Common myeloid progenitor, CD34-positive (primary cell): Measurements from ENCODE around the gene PTS.

Source experiments
- CTCF ChIA-PET: fragments of 350-600 bp; sonication (Branson Sonifier 250); formaldehyde crosslinking; loops from one replicate; lab custom pipeline; 2021; ENCODE audit warnings: antibody characterized with exemption; lab: Charles Lee
- POLR2A ChIA-PET: fragments of 350-600 bp; sonication (Branson Sonifier 250); formaldehyde crosslinking; loops from one replicate; lab custom pipeline; 2021; ENCODE audit warnings: antibody characterized with exemption; lab: Charles Lee
- DNase-seq, 3 donors: peaks; one replicate each; pipeline versions ENCODE4 v3.0.0 to v3.0.0-alpha.2; 2013
- H3K27ac ChIP-seq, 2 experiments: 1 replicate in 1 of 2; 2 replicates in 1 of 2; pipeline ENCODE4 v1.7.0; 2013; ENCODE audit warnings: inconsistent platforms in 2 of 2, low read length in 2 of 2, mild to moderate bottlenecking in 2 of 2, low read depth in 1 of 2, moderate library complexity in 1 of 2; ENCODE audit not compliant: severe bottlenecking in 2 of 2, insufficient read depth in 1 of 2, poor library complexity in 1 of 2
- H3K27me3 ChIP-seq, 5 experiments: replicated peaks in 2 of 5; 1 replicate in 3 of 5; 2 replicates in 2 of 5; pipeline versions ENCODE4 v1.6.1 to v1.7.0; 2013; ENCODE audit warnings: low read length in 4 of 5, mild to moderate bottlenecking in 2 of 5, moderate library complexity in 2 of 5, inconsistent platforms in 1 of 5; ENCODE audit not compliant: insufficient read depth in 5 of 5, control insufficient read depth in 4 of 5
- H3K36me3 ChIP-seq, 4 experiments: 1 replicate in 2 of 4; 2 replicates in 2 of 4; pipeline versions ENCODE4 v1.6.1 to v1.7.0; 2013; ENCODE audit warnings: low read length in 3 of 4, control low read depth in 1 of 4, mild to moderate bottlenecking in 1 of 4; ENCODE audit not compliant: control insufficient read depth in 4 of 4, insufficient read depth in 4 of 4
- H3K4me1 ChIP-seq, 4 experiments: 1 replicate in 3 of 4; 2 replicates in 1 of 4; pipeline versions ENCODE4 v1.6.1 to v1.7.1; 2013; ENCODE audit warnings: low read length in 3 of 4, mild to moderate bottlenecking in 3 of 4, control low read depth in 1 of 4, inconsistent platforms in 1 of 4, moderate library complexity in 1 of 4; ENCODE audit not compliant: control insufficient read depth in 4 of 4, insufficient read depth in 4 of 4; ENCODE audit errors: control extremely low read depth in 1 of 4
- H3K4me3 ChIP-seq, 7 experiments: 1 replicate in 4 of 7; 2 replicates in 3 of 7; pipeline versions ENCODE4 v1.5.1 to v1.7.0; 2013; ENCODE audit warnings: mild to moderate bottlenecking in 7 of 7, low read length in 6 of 7, moderate library complexity in 6 of 7, inconsistent platforms in 2 of 7, low read depth in 2 of 7, control low read depth in 1 of 7; ENCODE audit not compliant: insufficient read depth in 4 of 7, control insufficient read depth in 1 of 7; ENCODE audit errors: extremely low read depth in 1 of 7
- H3K9me3 ChIP-seq, 5 experiments: 1 replicate in 4 of 5; 2 replicates in 1 of 5; pipeline versions ENCODE4 v1.6.1 to v1.7.1; 2013; ENCODE audit warnings: low read length in 4 of 5, mild to moderate bottlenecking in 2 of 5, inconsistent platforms in 1 of 5, low read depth in 1 of 5, moderate library complexity in 1 of 5; ENCODE audit not compliant: control insufficient read depth in 4 of 5, insufficient read depth in 2 of 5; ENCODE audit errors: control extremely low read depth in 1 of 5
- WGBS: methylation state at CpG from one replicate; pipeline ENCODE4 v1.1.5; 2013; ENCODE audit not compliant: insufficient coverage; 5-methylcytosine and 5-hydroxymethylcytosine counted together

PTS gene

DNA sequence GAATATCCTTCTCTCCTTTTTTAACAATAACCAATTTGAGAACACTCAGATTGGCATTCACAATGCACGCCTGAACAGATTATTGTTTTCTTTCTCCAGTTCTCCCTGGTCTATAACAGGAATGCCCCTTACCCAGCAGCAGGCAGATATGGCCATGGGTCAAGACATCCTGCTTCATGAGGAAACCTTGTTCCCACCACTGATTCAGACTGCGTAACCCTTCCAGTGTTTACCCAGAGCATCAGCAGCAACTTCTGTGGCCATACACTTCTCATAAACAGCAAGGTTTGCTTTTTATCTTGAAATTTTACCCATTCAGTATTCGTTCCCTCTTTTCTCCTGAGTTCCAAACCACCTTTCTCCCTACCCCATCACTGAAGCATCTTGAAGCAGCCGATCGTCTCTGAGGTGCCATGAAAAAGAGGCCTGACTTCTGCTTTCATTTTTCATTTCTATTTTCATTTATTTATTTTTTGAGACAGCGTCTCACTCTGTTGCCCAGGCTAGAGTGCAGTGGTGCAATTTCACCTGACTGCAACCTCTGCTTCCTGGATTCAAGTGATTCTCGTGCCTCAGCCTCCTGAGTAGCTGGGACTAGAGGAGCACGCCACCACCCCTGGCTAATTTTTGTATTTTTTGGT, 9.6 kb downstream of the PTS start:
- H3K4me3 ChIP-seq: no peak overlapping the region
- no peak for DNase-seq
- H3K27ac ChIP-seq: no peak overlapping the region
- CTCF ChIA-PET: interaction anchor here (0.9 kb wide), 1 partner anchor 13 kb away, joined by 3 read pairs; no protein-coding TSS in a partner anchor
- H3K27me3 ChIP-seq: no peaks in the 10 kb centered on the region
- no peaks in the 10 kb centered on the region for H3K9me3 ChIP-seq
- 95% methylated on average over 7 of the region's 8 CpGs for WGBS
- POLR2A ChIA-PET: no interaction called here
- H3K36me3 ChIP-seq: peaks cover 9 to 58% (median 37%) of the 10 kb centered on the region in 4 experiments
- H3K4me1 ChIP-seq: no peaks in the 10 kb centered on the region

DNA sequence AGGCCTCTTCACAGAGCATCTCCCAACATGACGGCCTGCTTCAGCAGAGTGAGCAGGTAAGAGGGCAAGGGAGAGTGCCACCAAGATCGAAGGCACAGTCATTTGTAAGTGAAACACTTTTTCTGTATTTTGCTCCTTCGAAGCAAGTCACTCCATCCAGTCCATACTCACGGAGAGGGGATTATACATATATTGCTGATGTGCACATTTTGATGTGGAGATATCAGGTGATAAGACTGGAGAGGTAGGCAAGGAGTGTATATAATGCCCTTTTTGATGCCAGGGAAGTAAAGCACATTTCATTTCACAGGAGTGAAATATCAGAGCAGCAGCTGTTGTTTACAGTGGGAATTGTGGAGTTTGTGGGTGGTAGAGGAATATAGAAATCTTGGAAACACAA, 11.2 kb downstream of the PTS start:
- Histone ChIP-seq H3K9me3 (no peaks in the 10 kb centered on the region), H3K4me3 (no peak overlapping the region), H3K36me3 (peaks cover 9 to 52% (median 33%) of the 10 kb centered on the region in 4 experiments), H3K27ac (no peak overlapping the region), H3K4me1 (no peaks in the 10 kb centered on the region), H3K27me3 (no peaks in the 10 kb centered on the region)
- no peak for DNase-seq
- POLR2A ChIA-PET: no interaction called here
- 100% methylated on average over 3 of the region's 4 CpGs for WGBS
- CTCF ChIA-PET: no interaction called here

DNA sequence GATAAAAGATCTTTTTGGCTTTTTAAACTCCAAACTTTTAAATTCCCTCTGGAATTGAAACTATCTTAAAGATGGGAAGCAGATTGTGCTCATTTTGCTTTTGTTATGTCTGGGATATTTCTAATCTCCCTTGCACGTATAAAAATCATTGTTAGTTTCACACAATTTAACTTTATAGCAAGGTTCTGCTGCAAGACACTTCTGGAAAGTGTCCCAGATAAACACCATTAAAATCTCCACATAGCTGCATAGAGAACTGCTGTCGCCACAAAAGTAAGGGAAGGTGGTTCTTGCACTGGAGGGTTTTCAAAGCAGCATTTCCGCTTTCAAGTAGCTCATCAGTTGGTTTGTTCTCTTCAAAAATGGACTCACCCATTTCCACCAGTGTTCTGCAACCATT, 11.8 kb downstream of the PTS start:
- Histone ChIP-seq H3K27me3 (no peaks in the 10 kb centered on the region), H3K27ac (no peak overlapping the region), H3K4me1 (no peaks in the 10 kb centered on the region), H3K4me3 (no peak overlapping the region), H3K36me3 (peaks cover 9 to 48% (median 32%) of the 10 kb centered on the region in 4 experiments), H3K9me3 (no peaks in the 10 kb centered on the region)
- 100% methylated on average over 1 of the region's 3 CpGs for WGBS
- POLR2A ChIA-PET: no interaction called here
- CTCF ChIA-PET: no interaction called here
- no peak for DNase-seq

DNA sequence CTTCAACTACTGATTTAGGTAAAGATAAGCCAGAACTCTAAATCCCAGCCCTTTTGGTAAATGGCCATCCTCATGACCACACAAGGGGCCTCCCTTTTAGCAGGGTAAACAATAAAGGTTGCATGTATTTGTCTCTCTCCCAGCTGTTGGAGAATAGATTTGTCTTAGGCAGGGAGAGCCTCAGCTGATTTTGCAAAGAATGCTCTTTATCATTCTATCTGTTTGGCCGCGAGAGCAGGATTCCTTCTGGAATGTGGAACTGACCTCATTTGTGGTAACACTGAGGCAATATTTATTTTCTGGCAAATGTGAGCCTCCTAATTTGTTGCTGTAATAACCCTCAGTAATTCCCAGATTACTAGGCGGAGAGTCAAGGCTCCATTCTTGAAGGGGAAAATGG, 15.3 kb downstream of the PTS start:
- CTCF ChIA-PET: no interaction called here
- no peaks in the 10 kb centered on the region for H3K27me3 ChIP-seq
- 95% methylated on average over 2 of the region's 3 CpGs for WGBS

DNA sequence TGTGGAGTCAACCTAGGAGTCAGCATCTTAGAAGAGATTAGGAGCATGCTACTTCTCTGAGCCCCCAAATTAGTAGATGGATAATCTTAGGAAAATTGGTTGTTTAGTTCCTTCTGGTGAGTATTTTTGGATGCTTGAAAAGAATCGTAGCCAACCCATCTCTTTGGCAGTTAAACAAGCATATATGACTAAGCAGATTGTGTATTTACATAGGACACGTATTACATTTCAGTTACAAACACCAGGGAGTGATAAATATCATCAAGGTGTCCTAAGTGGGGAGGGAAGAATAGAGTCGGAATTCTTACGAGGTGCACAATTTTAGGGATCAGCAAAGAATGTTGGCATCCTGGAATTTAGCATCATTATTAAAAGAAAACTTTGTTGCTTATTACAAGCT, 21.0 kb downstream of the PTS start:
- ChIA-PET POLR2A (no interaction called here), CTCF (interaction anchor here (1.0 kb wide), 1 partner anchor 26 kb away, joined by 3 read pairs; no protein-coding TSS in a partner anchor)
- Histone ChIP-seq H3K27me3 (no peaks in the 10 kb centered on the region), H3K9me3 (no peaks in the 10 kb centered on the region), H3K4me1 (no peaks in the 10 kb centered on the region), H3K27ac (no peak overlapping the region), H3K36me3 (peaks cover 0 to 6% (median 1%) of the 10 kb centered on the region in 4 experiments), H3K4me3 (no peak overlapping the region)
- no peak for DNase-seq
- 60% methylated on average over 2 of the region's 4 CpGs for WGBS

More for the DNA sequence above, 15.3 kb downstream of the PTS start:
- no peak overlapping the region for H3K4me3 ChIP-seq
- peaks cover 11 to 29% (median 20%) of the 10 kb centered on the region in 4 experiments for H3K36me3 ChIP-seq
- no peaks in the 10 kb centered on the region for H3K9me3 ChIP-seq
- POLR2A ChIA-PET: no interaction called here
- H3K4me1 ChIP-seq: no peaks in the 10 kb centered on the region
- no peak overlapping the region for H3K27ac ChIP-seq
- no peak for DNase-seq

DNA sequence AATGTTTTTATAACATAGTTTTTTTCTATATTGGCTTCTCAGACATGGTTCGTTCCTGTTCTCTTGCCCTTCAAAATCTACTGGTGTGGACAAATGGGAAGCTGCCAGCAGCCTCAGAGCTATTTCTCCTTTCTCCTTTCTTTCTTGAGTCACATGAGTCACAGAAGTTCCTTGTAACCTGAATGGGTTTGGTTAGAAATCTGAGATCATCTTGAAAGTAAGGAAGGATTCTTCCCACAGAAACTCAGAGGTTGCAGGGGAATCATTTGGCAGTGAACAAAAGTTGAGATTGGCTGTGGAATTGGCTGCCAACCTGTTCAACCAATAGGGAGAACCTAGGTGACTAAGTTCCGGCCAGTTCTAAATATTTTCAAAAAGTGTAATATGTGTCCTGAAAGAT, 22.0 kb downstream of the PTS start:
- CTCF ChIA-PET: no interaction called here
- POLR2A ChIA-PET: no interaction called here

GRCh38 chr11:112249871-112250610, 23.8 kb downstream of the PTS start:
- Histone ChIP-seq H3K36me3 (no peaks in the 10 kb centered on the region), H3K4me3 (no peak overlapping the region), H3K27me3 (no peaks in the 10 kb centered on the region), H3K9me3 (no peaks in the 10 kb centered on the region), H3K4me1 (peaks cover 0 to 5% (median under 1%) of the 10 kb centered on the region in 4 experiments), H3K27ac (no peak overlapping the region)
- ChIA-PET POLR2A (no interaction called here), CTCF (no interaction called here)
- DNase-seq: no peak
- 100% methylated on average over 1 of the region's 8 CpGs for WGBS

More for the DNA sequence above, 22.0 kb downstream of the PTS start:
- Histone ChIP-seq H3K4me1 (no peaks in the 10 kb centered on the region), H3K36me3 (peaks cover 0 to 4% (median 1%) of the 10 kb centered on the region in 4 experiments), H3K27me3 (no peaks in the 10 kb centered on the region), H3K9me3 (no peaks in the 10 kb centered on the region), H3K27ac (no peak overlapping the region), H3K4me3 (no peak overlapping the region)
- 100% methylated on average over 1 of the region's 2 CpGs for WGBS
- no peak for DNase-seq
